Kidney (tissue), 14 donors: Measurements from ENCODE around the gene KAT2B. TPM values are rescaled to one million over a fixed set of nuclear protein-coding genes. Genes with fewer than 3 reads are reported as not detected.

ENCODE experiments used
- DNase-seq, 5 donors: peaks; one replicate each; pipeline ENCODE4 v3.0.0-alpha.2; 2013 to 2020
- FAIRE-seq: peaks from 2 replicates; lab custom pipeline; 2012; peaks lifted over from hg19 to GRCh38; lab: Jason Lieb, UNC
- H3K27ac ChIP-seq, 2 donors: one replicate each; pipeline ENCODE4 v1.7.0; 2013; ENCODE audit warnings: low read depth in 2 of 2, low read length in 2 of 2, inconsistent platforms in 1 of 2
- H3K27me3 ChIP-seq: one replicate; pipeline ENCODE4 v1.7.1; 2013; ENCODE audit warnings: low read length, inconsistent platforms; ENCODE audit not compliant: control insufficient read depth, insufficient read depth
- H3K36me3 ChIP-seq, 3 donors: one replicate each; pipeline versions ENCODE4 v1.7.0 to v1.7.1; 2013; ENCODE audit warnings: low read length in 3 of 3, control low read depth in 1 of 3, inconsistent platforms in 1 of 3; ENCODE audit not compliant: insufficient read depth in 3 of 3, control insufficient read depth in 2 of 3
- H3K4me1 ChIP-seq, 3 donors: one replicate each; pipeline versions ENCODE4 v1.7.0 to v1.7.1; 2013; ENCODE audit warnings: low read length in 3 of 3, inconsistent platforms in 1 of 3, low read depth in 1 of 3; ENCODE audit not compliant: control insufficient read depth in 2 of 3, insufficient read depth in 2 of 3
- H3K4me3 ChIP-seq, 3 donors: one replicate each; pipeline versions ENCODE4 v1.7.0 to v1.8.1; 2013; ENCODE audit warnings: low read length in 3 of 3, control low read depth in 1 of 3, inconsistent platforms in 1 of 3
- H3K9ac ChIP-seq, 3 donors: one replicate each; pipeline versions ENCODE4 v1.7.0 to v1.7.1; 2013; ENCODE audit warnings: low read length in 3 of 3, control low read depth in 1 of 3, inconsistent platforms in 1 of 3
- H3K9me3 ChIP-seq, 3 donors: one replicate each; pipeline versions ENCODE4 v1.7.0 to v1.7.1; 2013; ENCODE audit warnings: low read length in 3 of 3, control low read depth in 1 of 3, inconsistent platforms in 1 of 3; ENCODE audit not compliant: control insufficient read depth in 2 of 3, insufficient read depth in 1 of 3
- CTCF ChIP-seq: IDR thresholded peaks from 3 replicates; pipeline ENCODE4 v1.5.1; 2012; ENCODE audit warnings: mild to moderate bottlenecking, moderate library complexity, borderline replicate concordance; ENCODE audit not compliant: insufficient read depth; ENCODE audit errors: extremely low read depth
- intact Hi-C: fragments of 100-400 bp; cut with DNase I; formaldehyde crosslinking; loops from one replicate; pipeline ENCODE4 v1.11.1; 2022
- polyA plus RNA-seq: library from polyadenylated mRNA; stranded (reverse); fragments of 350-450 nt; fragmentation: Illumina TruSeq; extraction: RNeasy Lipid Tissue Mini Kit (QIAGEN cat#74804); gene quantifications from one replicate; pipeline ENCODE4 v1.2.3, GENCODE V29; 2014; ENCODE audit warnings: low read depth, low replicate concordance; ENCODE audit not compliant: insufficient read depth
- total RNA-seq: library from RNA; stranded (reverse); fragmentation: NEBNext Ultra II Directional; extraction: Animal tissue kit (Norgen Biotek cat#: 25700); gene quantifications from one replicate; pipeline ENCODE4 v1.2.1, GENCODE V29; 2021
- donor health status: control.
- donor health status: control.
- donor health status: control.
- donor health status: control.
- donor health status: control.
- donor health status: DM: yes; HTN: yes; CAD: no.
- donor health status: Normal renal cell carcinoma (clear cell type).

KAT2B gene
- total and polyA plus RNA-seq, 2 donors from 2014 or later, result 9.5 to 30.1 TPM

- H3K27ac ChIP-seq, result no peak overlapping the region
- DNase-seq (no peak), FAIRE-seq (no peak)
- no peak overlapping the region for H3K4me3 ChIP-seq
- no peaks in the 10 kb centered on the region for H3K27me3 ChIP-seq
- no peaks in the 10 kb centered on the region for H3K9me3 ChIP-seq
- no peak for TF ChIP-seq CTCF
- H3K9ac ChIP-seq, result no peak overlapping the region
- H3K4me1 ChIP-seq, result peaks cover 0 to 5% (median 0%) of the 10 kb centered on the region in 3 donors
- H3K36me3 ChIP-seq, result peaks cover 0 to 5% (median 2%) of the 10 kb centered on the region in 3 donors
- intact Hi-C loops, result no loop called here
Observed at GRCh38 chr3:20096135-20096685, 56.0 kb downstream of the KAT2B start.

GRCh38 chr3:20097015-20097414 lies 56.8 kb downstream of the KAT2B start:
- DNase-seq, result no peak
- Histone ChIP-seq H3K27ac (no peak overlapping the region), H3K4me1 (no peaks in the 10 kb centered on the region), H3K9me3 (no peaks in the 10 kb centered on the region), H3K9ac (no peak overlapping the region), H3K4me3 (no peak overlapping the region), H3K36me3 (peaks cover 0 to 5% (median 2%) of the 10 kb centered on the region in 3 donors), H3K27me3 (no peaks in the 10 kb centered on the region)
- FAIRE-seq, result no peak
- intact Hi-C loops, result no loop called here
- TF ChIP-seq CTCF, result no peak

- FAIRE-seq (no peak), DNase-seq (no peak)
- Histone ChIP-seq H3K27me3 (no peaks in the 10 kb centered on the region), H3K27ac (no peak overlapping the region), H3K4me1 (no peaks in the 10 kb centered on the region), H3K4me3 (no peak overlapping the region), H3K36me3 (peaks cover 0 to 5% (median 2%) of the 10 kb centered on the region in 3 donors), H3K9ac (no peak overlapping the region), H3K9me3 (no peaks in the 10 kb centered on the region)
- intact Hi-C loops, result no loop called here
- no peak for TF ChIP-seq CTCF
Observed at GRCh38 chr3:20099060-20099459, 58.8 kb downstream of the KAT2B start.

GRCh38 chr3:20100151-20100550 lies 59.9 kb downstream of the KAT2B start:
- H3K27ac ChIP-seq, result no peak overlapping the region
- DNase-seq, result no peak
- no peak overlapping the region for H3K4me3 ChIP-seq
- intact Hi-C loops, result no loop called here
- H3K27me3 ChIP-seq, result no peaks in the 10 kb centered on the region
- no peaks in the 10 kb centered on the region for H3K9me3 ChIP-seq
- peaks cover 0 to 5% (median 2%) of the 10 kb centered on the region in 3 donors for H3K36me3 ChIP-seq
- no peaks in the 10 kb centered on the region for H3K4me1 ChIP-seq
- H3K9ac ChIP-seq, result no peak overlapping the region
- no peak for FAIRE-seq
- no peak for TF ChIP-seq CTCF
